RWPE1 (cell line): Measurements from ENCODE around the gene PLXNB1.

ENCODE experiments used
- CTCF ChIA-PET: fragments of 350-600 bp; sonication (Branson Sonifier 250); formaldehyde crosslinking; extraction: SDS; loops from one replicate; lab custom pipeline; 2021; lab: Yijun Ruan, JAX
- POLR2A ChIA-PET: fragments of 400-600 bp; formaldehyde crosslinking; extraction: SDS; loops from one replicate; lab custom pipeline; 2020; ENCODE audit warnings: antibody characterized with exemption; ENCODE audit not compliant: low non-redundant PET; lab: Yijun Ruan, JAX
- DNase-seq: peaks from one replicate; pipeline ENCODE4 v3.0.0; 2012; ENCODE audit warnings: low spot score
- H3K27ac ChIP-seq: fragments of 450-650 bp; 2 replicates; pipeline ENCODE4 v1.5.1; 2017
- TF ChIP-seq, protein P1 (sequence below): fragments of 450-650 bp; conservative IDR thresholded peaks from 2 replicates; pipeline ENCODE4 v1.5.1; 2017; ENCODE audit warnings: low read depth, mild to moderate bottlenecking

PLXNB1 gene

GRCh38 chr3:48416091-48416505, 13.8 kb downstream of the PLXNB1 start:
- TF ChIP-seq, protein P1, sequence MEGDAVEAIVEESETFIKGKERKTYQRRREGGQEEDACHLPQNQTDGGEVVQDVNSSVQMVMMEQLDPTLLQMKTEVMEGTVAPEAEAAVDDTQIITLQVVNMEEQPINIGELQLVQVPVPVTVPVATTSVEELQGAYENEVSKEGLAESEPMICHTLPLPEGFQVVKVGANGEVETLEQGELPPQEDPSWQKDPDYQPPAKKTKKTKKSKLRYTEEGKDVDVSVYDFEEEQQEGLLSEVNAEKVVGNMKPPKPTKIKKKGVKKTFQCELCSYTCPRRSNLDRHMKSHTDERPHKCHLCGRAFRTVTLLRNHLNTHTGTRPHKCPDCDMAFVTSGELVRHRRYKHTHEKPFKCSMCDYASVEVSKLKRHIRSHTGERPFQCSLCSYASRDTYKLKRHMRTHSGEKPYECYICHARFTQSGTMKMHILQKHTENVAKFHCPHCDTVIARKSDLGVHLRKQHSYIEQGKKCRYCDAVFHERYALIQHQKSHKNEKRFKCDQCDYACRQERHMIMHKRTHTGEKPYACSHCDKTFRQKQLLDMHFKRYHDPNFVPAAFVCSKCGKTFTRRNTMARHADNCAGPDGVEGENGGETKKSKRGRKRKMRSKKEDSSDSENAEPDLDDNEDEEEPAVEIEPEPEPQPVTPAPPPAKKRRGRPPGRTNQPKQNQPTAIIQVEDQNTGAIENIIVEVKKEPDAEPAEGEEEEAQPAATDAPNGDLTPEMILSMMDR, result no peak
- peak overlapping the region; percentile 99 for H3K27ac ChIP-seq
- POLR2A ChIA-PET, result no interaction called here
- no peak for DNase-seq
- CTCF ChIA-PET, result interaction anchor here (1.2 to 1.4 kb wide), 2 partner anchors 15 to 20 kb away, joined by 3 to 5 read pairs; no protein-coding TSS in a partner anchor

DNA sequence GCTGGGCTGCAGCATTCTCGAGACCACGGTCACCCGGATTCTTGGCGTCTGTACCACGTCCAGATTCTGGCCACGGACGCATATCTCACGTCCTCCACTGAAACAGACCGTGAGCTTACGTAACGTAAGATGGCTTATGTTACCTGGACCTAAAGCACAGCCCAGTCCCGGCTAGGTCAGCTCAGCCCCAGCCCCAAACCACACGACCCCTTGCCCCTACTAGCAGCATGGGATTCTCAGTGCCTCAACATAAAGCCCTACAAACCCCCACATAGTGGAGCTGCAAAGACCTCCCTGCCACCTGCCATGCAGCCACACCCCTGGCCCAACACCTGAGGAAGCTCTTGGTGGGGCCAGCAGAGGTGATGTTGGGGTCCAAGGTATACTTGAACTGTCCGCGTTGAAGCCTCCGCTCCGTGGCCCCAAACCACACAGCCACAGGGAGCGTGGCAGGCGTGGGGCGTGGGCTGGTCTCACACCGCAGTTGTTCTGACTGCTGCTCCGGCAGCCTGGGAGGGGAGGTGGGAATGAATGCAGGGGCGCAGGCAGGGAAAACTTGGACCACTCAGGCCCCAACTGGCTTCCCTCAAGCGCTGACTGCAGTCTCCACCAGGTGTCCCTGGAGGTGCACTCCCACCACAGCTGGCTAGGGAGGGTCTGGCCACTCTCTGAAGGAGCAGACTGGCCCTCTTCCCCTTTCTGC, 14.5 kb downstream of the PLXNB1 start:
- CTCF ChIA-PET, result interaction anchor here (0.6 to 1.4 kb wide), 3 partner anchors 14 to 21 kb away, joined by 3 to 5 read pairs (median 5); no protein-coding TSS in a partner anchor
- DNase-seq, result no peak
- TF ChIP-seq, protein P1, result no peak
- POLR2A ChIA-PET, result no interaction called here
- H3K27ac ChIP-seq, result peak overlapping the region; percentile 99

DNA sequence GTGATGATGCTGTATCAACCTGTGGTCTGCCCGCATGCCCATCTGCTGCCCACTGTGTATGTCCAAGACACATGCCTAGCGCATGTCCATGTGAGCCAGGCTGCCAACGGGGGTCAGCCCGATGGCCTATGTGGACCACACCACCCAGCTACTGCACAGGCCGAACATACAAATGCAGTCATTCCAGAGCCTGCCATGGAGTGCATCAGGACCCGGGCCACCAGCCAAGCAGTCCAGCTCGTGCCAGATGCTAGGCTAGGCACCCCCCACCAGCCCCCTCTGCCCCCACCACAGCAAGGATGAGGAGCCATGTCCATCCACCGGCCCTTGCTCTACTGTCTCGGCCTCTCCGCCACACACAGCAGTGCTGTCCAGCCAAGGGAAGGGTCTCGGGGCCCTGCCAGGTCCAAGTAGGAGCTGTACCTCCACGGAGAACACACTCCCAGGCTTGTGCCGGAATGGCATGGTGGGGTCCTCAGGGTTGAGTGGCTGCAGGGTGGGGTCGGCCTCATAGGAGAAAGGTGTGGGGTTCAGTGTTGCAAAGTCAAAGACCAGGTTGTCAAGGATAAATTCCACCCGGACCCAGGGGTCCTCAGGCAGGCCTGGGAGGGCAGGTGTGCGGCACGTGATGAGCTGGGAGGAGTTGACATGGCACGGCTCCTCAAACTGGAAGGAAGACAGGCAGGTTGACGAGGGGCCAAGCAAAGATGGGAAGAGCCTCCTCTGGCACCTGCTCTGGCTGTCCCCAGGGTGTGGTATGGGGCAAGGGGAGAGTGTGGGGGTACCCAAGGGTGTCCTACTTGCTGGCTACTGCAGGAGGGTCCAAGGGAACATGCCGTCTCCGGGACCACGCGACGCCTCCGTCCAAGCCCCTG, 15.3 kb downstream of the PLXNB1 start:
- TF ChIP-seq, protein P1, result no peak
- H3K27ac ChIP-seq, result peak overlapping the region; percentile 99
- POLR2A ChIA-PET, result no interaction called here
- CTCF ChIA-PET, result interaction anchor here (1.1 kb wide), 1 partner anchor 21 kb away, joined by 6 read pairs; no protein-coding TSS in a partner anchor
- no peak for DNase-seq

DNA sequence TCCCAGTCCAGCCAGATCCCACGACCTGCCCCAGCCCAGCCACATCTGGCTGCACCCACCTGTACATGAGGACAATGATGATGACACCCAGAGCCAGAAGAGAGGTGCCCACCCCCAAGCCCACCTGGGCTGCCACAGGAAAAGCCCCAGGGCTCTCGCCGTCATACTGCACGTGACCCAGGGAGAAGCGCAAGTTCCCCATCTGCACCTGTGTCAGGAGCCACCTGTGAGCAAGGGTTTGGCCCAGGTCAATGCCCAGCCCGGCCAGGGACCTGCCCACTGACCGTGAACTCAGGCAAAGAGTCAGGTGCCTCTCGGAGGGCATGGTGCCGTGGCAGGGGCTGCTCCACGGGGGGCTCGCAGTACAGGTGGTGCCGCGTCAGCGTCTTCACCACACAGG, 16.3 kb downstream of the PLXNB1 start:
- no peak for DNase-seq
- CTCF ChIA-PET, result no interaction called here
- peak overlapping the region; percentile 99 for H3K27ac ChIP-seq
- TF ChIP-seq, protein P1, result no peak
- POLR2A ChIA-PET, result no interaction called here

DNA sequence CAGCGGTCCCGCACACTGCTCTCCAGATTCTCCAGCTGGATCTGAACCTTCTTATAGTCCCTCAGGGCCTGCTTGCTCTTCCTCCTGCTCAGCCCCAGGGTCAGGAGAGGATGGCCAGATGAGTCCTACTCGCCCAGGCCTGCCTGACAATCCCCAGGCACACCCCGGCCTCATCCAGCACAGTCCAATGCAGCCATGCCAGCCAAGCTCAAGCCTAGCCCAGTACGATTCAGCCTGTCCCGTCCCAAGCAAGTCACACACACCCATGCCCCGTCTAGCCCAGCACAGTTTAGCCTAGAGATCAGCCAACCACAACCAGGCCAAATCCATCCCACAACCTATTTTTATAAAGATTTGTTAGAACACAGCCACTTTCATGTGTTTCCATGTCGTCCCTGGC, 16.8 kb downstream of the PLXNB1 start:
- ChIA-PET CTCF (no interaction called here), POLR2A (no interaction called here)
- H3K27ac ChIP-seq, result peak overlapping the region; percentile 99
- DNase-seq, result no peak
- TF ChIP-seq, protein P1, result no peak

GRCh38 chr3:48412375-48413001, 17.4 kb downstream of the PLXNB1 start:
- peak overlapping the region; percentile 99 for H3K27ac ChIP-seq
- POLR2A ChIA-PET, result no interaction called here
- DNase-seq, result no peak
- TF ChIP-seq, protein P1, result no peak
- CTCF ChIA-PET, result no interaction called here
